RWPE2 (cell line): ENCODE measurements around the gene GABPB1.

Experiments
- ATAC-seq: fragments of 200-7000 bp; cut with Tn5 transposase; 3 replicates; pipeline ENCODE4 v1.9.1; 2021; ENCODE audit warnings: low read depth
- DNase-seq: peaks from one replicate; pipeline ENCODE4 v3.0.0-alpha.2; 2020; ENCODE audit warnings: low spot score
- H3K27ac ChIP-seq: fragments of 450-650 bp; 2 replicates; pipeline ENCODE4 v1.5.1; 2017; ENCODE audit warnings: mild to moderate bottlenecking; ENCODE audit not compliant: poor library complexity, severe bottlenecking
- H3K27me3 ChIP-seq: fragments of 250-450 bp; sonication (Bioruptor Pico); 2 replicates; pipeline ENCODE4 v1.5.1; 2021; ENCODE audit warnings: mild to moderate bottlenecking, moderate library complexity; ENCODE audit not compliant: insufficient read depth, poor library complexity, severe bottlenecking
- H3K36me3 ChIP-seq: fragments of 250-450 bp; sonication (Bioruptor Pico); 2 replicates; pipeline ENCODE4 v1.5.1; 2020; ENCODE audit warnings: low read depth, mild to moderate bottlenecking, moderate library complexity
- H3K4me1 ChIP-seq: fragments of 250-450 bp; sonication (Bioruptor Pico); 2 replicates; pipeline ENCODE4 v1.5.1; 2021; ENCODE audit warnings: mild to moderate bottlenecking, moderate library complexity; ENCODE audit not compliant: insufficient read depth, poor library complexity, severe bottlenecking
- H3K4me3 ChIP-seq: fragments of 250-450 bp; sonication (Bioruptor Pico); 2 replicates; pipeline ENCODE4 v1.5.1; 2021; ENCODE audit warnings: mild to moderate bottlenecking, moderate library complexity; ENCODE audit not compliant: severe bottlenecking
- H3K9me3 ChIP-seq: fragments of 250-450 bp; sonication (Bioruptor Pico); 2 replicates; pipeline ENCODE4 v1.5.1; 2021; ENCODE audit warnings: mild to moderate bottlenecking, moderate library complexity; ENCODE audit not compliant: severe bottlenecking
- TF ChIP-seq, protein P1 (sequence below): fragments of 450-650 bp; IDR thresholded peaks from one replicate; pipeline ENCODE4 v1.5.1; 2017; ENCODE audit warnings: mild to moderate bottlenecking, moderate library complexity; ENCODE audit not compliant: poor library complexity, severe bottlenecking

GABPB1 gene

DNA sequence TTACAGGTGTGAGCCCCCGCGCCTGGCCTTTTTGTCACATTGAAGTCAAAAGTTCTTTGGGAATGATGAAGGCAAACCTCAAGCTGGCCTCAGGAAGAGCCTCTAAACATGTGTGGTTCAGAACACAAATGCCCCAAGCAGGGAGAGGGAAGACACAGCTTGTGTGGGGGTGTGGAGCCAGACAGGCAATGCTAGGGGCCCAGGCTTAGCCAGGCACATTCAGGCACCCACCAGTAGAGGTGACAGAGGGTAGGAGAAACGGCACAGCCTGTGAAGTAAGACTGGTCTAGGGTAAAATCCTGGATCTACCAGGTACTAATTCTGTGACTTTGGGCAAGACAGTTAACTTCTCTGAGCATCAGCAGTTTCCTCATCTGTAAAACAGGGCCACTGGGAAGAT, 93.0 kb downstream of the GABPB1 start:
- TF ChIP-seq, protein P1, sequence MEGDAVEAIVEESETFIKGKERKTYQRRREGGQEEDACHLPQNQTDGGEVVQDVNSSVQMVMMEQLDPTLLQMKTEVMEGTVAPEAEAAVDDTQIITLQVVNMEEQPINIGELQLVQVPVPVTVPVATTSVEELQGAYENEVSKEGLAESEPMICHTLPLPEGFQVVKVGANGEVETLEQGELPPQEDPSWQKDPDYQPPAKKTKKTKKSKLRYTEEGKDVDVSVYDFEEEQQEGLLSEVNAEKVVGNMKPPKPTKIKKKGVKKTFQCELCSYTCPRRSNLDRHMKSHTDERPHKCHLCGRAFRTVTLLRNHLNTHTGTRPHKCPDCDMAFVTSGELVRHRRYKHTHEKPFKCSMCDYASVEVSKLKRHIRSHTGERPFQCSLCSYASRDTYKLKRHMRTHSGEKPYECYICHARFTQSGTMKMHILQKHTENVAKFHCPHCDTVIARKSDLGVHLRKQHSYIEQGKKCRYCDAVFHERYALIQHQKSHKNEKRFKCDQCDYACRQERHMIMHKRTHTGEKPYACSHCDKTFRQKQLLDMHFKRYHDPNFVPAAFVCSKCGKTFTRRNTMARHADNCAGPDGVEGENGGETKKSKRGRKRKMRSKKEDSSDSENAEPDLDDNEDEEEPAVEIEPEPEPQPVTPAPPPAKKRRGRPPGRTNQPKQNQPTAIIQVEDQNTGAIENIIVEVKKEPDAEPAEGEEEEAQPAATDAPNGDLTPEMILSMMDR, result no peak
- H3K36me3 ChIP-seq, result no peaks in the 10 kb centered on the region
- no peak for DNase-seq
- H3K4me1 ChIP-seq, result peaks cover 11% of the 10 kb centered on the region
- no peak overlapping the region for H3K4me3 ChIP-seq
- no peak for ATAC-seq
- no peaks in the 10 kb centered on the region for H3K27me3 ChIP-seq
- no peak overlapping the region for H3K27ac ChIP-seq
- no peaks in the 10 kb centered on the region for H3K9me3 ChIP-seq

DNA sequence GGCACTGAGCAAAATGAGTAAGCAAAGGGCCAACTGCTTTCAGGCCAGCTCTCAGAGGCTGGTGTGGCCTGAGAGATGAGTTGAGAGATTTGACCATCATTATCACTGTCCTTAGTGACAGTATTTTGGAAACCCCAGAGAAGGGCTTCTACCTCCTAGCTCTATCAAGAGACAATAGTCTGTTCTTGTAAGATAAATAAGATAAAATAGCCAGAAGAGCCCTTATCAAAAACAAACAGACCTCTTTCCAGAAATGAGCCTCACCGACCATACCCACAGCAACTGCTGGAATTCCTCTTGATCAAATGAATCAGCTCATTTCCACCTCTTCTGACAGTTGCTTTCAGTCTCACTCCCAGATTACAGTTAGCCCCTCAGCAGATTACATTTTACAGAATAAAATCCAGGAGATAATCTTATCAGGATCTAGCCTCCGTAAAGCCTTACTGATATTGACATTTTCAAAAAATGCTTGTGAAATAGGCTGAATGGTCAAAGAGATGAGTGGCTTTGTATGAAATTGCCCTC, 94.0 kb downstream of the GABPB1 start:
- Histone ChIP-seq H3K36me3 (no peaks in the 10 kb centered on the region), H3K9me3 (no peaks in the 10 kb centered on the region), H3K27ac (no peak overlapping the region), H3K4me3 (no peak overlapping the region), H3K4me1 (peaks cover 20% of the 10 kb centered on the region), H3K27me3 (no peaks in the 10 kb centered on the region)
- ATAC-seq, result no peak
- TF ChIP-seq, protein P1, result no peak
- no peak for DNase-seq

DNA sequence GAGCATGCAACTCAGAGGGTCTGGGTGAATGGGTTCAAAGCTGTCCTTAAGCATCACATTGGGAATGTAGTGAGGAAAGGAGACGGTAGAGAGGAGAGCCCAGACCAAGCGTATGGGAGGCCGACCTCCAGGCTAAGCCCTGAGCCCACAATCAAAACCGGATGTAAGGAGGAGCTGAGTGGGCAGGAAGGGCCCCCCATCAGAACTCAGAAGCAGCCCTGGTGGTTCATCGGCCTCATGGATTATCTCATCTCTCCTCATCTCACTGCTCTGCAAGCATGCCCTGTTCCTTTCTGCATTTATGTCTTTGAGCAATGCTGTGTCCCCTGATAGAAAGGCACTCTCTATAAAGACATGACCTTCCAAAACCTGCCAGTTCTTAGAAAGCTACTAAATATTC, 95.7 kb downstream of the GABPB1 start:
- ATAC-seq (no peak), DNase-seq (no peak)
- TF ChIP-seq, protein P1, result no peak
- H3K27ac ChIP-seq, result no peak overlapping the region
- H3K36me3 ChIP-seq, result no peaks in the 10 kb centered on the region
- H3K4me3 ChIP-seq, result no peak overlapping the region
- H3K9me3 ChIP-seq, result no peaks in the 10 kb centered on the region
- H3K4me1 ChIP-seq, result peaks cover 21% of the 10 kb centered on the region
- no peaks in the 10 kb centered on the region for H3K27me3 ChIP-seq

DNA sequence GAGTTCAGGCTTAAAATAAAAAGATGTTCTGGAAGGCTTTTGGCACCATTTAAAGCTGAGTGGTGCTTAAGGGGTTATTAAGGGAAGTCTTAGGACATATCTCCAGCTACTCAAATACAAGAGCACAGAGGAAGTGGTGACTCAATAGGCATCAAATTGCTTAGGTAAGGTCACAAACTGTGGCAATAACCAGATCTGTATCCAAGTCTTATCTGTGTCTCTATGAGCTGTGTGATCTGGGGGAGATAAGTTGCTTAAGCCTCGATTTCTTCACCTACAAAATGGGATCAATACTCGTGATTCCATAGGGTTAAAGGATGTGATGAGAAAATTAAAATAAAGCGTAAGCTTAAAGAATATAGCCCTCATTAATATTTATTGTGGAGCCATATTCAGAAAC, 97.1 kb downstream of the GABPB1 start:
- H3K4me1 ChIP-seq, result peaks cover 21% of the 10 kb centered on the region
- no peaks in the 10 kb centered on the region for H3K9me3 ChIP-seq
- no peak for DNase-seq
- TF ChIP-seq, protein P1, result no peak
- H3K4me3 ChIP-seq, result no peak overlapping the region
- no peaks in the 10 kb centered on the region for H3K36me3 ChIP-seq
- H3K27me3 ChIP-seq, result no peaks in the 10 kb centered on the region
- ATAC-seq, result peak; percentile 90
- H3K27ac ChIP-seq, result peak overlapping the region; percentile 18

DNA sequence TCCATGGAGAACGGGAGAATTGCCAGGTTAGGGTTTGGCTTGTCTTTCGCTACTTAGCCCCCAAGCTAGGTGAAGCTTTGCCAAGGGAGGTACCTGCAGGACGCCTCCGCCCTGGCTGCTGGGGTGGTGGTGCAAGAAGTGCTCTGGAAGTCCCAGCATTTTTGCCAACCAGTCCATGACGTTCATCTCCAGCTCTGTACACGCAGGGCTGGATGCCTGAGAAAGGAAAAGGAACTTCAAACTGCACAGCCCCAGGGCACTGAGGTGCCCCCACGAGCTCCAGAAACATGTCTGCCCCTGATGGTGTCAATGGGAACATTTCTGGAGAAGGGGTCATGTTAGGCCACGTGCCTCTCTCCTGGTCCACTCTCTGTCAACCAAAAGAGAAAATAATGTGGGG, 97.7 kb downstream of the GABPB1 start:
- TF ChIP-seq, protein P1, result no peak
- H3K4me1 ChIP-seq, result peaks cover 21% of the 10 kb centered on the region
- no peak overlapping the region for H3K4me3 ChIP-seq
- no peak for DNase-seq
- no peaks in the 10 kb centered on the region for H3K27me3 ChIP-seq
- no peak for ATAC-seq
- no peaks in the 10 kb centered on the region for H3K36me3 ChIP-seq
- H3K9me3 ChIP-seq, result no peaks in the 10 kb centered on the region
- peak overlapping the region; percentile 18 for H3K27ac ChIP-seq
